Activated CD8-positive, alpha-beta memory T cell treated with anti-CD3 and anti-CD28 coated beads for 1 hour (primary cell): ENCODE measurements around the gene FBXO5.

Experiments
- DNase-seq, 2 donors: peaks; one replicate each; pipeline ENCODE4 v3.0.0-alpha.2; 2020; ENCODE audit warnings: low read depth in 1 of 2; ENCODE audit errors: extremely low read depth in 1 of 2

The FBXO5 gene

GRCh38 chr6:152952866-152953509 lies 29.9 kb downstream of the FBXO5 start:
- no peak for DNase-seq

- DNase-seq = no peak
Observed at GRCh38 chr6:152952045-152952444, 30.8 kb downstream of the FBXO5 start.

GRCh38 chr6:152950240-152950639 lies 32.6 kb downstream of the FBXO5 start:
- DNase-seq = no peak

- DNase-seq = no peak
Observed at GRCh38 chr6:152948150-152948768, 34.6 kb downstream of the FBXO5 start.

GRCh38 chr6:152946995-152947394 lies 35.8 kb downstream of the FBXO5 start:
- DNase-seq = no peak

- DNase-seq = no peak
Observed at GRCh38 chr6:152946484-152946883, 36.4 kb downstream of the FBXO5 start.

GRCh38 chr6:152943260-152943897 lies 39.5 kb downstream of the FBXO5 start:
- no peak for DNase-seq

- no peak for DNase-seq
Observed at GRCh38 chr6:152942319-152942869, 40.4 kb downstream of the FBXO5 start.

GRCh38 chr6:152941746-152942145 lies 41.1 kb downstream of the FBXO5 start:
- DNase-seq = no peak

GRCh38 chr6:152932865-152933264 lies 50.0 kb downstream of the FBXO5 start:
- DNase-seq = no peak

GRCh38 chr6:152922706-152923105 lies 60.1 kb downstream of the FBXO5 start:
- DNase-seq = no peak
